ENCODE results near the gene C16orf92.
A peak's percentile ranks its signal among the peaks of the same experiment; 100 is the strongest.

The C16orf92 gene

DNA sequence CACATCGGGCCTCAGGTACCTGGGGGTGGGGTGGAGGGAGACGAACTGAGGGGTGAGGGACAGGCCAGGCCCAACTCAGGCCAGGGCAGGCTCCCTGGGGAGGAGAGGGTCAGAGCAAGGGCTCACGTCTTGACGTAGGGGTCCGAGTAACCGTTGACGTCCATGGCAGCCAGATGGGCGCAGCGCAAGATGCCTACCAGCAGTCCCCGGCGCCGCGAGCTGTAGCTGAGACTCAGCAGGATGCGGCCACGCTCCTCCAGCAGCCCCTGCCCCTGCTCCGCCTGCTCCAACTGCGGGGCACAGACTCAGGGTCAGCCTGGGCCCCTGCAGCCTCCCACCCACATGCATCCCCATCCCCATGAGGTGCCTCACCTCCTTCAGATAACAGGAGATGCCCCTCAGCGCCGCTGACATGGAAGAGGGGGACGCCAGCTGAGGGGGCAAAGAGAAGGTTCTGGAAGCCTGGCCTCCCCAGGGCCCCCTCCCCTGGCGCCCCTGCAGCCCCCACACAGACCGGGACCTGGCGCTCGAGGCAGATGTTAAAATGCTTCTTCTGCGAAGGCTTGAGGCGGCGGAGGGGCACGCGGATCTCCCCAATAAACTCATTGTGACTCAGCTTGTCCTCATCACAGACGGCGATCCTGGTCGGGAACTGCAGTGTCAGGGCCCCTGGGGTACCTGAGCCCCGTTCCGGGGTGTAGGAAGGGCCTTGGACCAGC lies 16.2 kb upstream of the C16orf92 start:
- TF ChIP-seq CTCF (conservative IDR thresholded peaks at IDR 0.05; ENCODE audit: low read depth, low read length), result no peak
- DNase-seq (ENCODE audit: low read depth), result no peak
- H3K4me3 ChIP-seq (ENCODE audit: low read length), result no peak overlapping the region

DNA sequence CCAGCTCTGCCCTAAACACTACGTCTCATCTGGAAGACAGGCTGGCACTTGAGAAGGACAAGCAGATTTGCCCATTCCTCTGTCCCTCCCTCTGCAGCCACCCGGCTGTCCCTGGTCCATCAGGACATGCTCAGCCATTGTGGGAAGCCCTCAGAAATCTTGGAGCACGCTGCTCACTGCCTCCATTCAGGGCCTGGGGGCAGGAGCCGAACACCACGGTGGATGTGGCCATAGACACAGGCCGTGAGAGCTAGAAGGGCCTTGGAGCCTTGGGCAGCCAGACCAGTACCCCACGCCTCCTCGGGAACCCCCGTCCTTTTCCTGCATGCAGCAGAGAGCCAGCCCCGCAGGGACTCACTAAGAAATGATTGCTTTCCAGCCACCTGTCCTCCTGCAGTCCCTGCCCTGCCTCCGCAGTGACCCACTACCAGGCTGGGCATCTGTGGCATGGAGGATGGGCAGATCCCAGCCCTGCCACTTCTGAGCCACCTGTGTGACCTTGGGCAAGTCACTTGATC lies 15.6 kb upstream of the C16orf92 start:
- no peak for DNase-seq (ENCODE audit: low read depth)
- no peak for TF ChIP-seq CTCF (conservative IDR thresholded peaks at IDR 0.05; ENCODE audit: low read depth, low read length)
- H3K4me3 ChIP-seq (ENCODE audit: low read length), result no peak overlapping the region

DNA sequence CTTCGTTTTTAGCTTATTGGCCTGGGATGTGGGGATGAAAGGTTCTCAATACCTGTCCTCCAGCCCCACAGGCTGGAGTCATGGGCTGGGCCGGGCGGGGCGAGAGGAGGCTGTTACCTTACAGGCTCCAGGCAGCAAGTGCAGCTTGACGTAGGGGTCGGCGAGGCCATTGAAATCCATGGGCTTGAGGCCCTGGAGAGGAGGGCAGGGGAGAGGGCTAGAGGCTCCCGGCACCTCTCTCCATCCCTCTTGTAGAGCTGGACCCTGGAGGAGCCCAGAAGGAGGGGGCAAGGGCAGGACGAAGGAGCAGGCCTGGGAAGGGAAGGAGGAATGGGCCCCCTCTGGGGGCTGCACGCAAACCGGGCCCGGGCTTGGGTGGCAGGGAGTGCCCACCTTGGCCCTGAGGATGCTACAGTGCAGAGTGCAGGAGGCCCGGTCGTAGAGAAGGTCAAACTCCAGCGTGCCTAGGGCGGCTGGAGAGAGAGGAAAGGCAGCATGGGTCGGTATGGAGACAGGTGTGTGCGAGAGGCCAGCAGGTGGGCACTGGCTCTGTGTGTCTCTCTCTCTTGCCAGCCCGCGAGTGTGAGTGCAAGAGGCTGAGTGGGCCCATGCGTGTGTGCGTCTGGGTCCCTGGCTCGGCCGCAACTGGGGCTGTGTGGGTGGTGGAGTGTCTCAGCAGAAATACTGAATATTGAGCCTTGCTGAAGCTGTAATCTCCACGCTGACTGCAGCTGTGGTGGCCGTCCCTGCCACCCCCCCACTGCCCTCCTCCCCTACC lies 13.7 kb upstream of the C16orf92 start:
- no peak overlapping the region for H3K4me3 ChIP-seq (ENCODE audit: low read length)
- TF ChIP-seq CTCF (conservative IDR thresholded peaks at IDR 0.05; ENCODE audit: low read depth, low read length), result no peak
- DNase-seq (ENCODE audit: low read depth), result no peak

DNA sequence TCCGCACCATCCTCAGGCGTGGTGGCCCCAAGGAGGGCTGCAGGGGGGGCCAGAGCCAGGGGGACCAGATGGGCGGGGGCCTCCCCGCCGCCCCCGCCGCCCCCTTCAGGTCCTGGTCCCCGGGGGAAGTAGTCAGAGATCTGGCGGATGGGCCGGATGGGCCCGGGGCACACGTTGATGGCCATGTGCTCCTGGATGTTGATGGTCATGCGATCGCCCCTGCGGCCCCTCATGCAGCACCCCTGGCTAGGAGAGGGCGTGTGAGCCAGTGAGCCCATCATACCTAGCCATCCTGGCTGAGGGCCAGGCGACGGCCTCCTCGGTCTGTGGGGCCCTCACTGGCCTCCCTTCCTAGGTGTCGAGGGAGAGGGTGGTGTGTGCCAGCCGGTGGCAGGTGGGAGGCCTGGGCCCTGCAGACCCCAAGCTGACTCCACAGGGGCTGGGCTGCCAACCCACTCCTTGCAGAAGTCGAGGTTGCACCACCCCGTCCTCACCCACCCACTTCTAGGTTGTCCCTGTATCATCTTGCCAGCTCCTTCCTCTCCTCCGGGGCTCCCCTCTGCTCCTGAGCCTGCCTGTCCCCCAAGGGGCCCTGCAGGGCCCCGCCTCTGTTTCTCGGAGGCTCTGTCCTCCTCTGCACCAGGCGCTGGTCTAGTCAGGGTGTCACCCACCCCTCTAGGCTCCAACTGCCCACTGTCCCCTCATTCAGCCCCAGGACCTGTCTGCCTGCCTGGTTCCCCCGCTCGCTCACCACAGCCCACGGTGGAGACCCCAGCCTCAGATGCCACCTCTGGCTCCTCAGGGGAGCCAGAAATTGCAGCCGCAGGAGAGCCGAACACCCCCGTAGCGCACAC lies 12.8 kb upstream of the C16orf92 start:
- peak overlapping the region; percentile 10 for H3K4me3 ChIP-seq (ENCODE audit: low read length)
- no peak for TF ChIP-seq CTCF (conservative IDR thresholded peaks at IDR 0.05; ENCODE audit: low read depth, low read length)
- no peak for DNase-seq (ENCODE audit: low read depth)

- TF ChIP-seq CTCF (conservative IDR thresholded peaks at IDR 0.05; ENCODE audit: low read depth, low read length), result no peak
- H3K4me3 ChIP-seq (ENCODE audit: low read length), result peak within 1 kb of the TSS; percentile 38
- DNase-seq (ENCODE audit: low read depth), result no peak
Measured at GRCh38 chr16:30010844-30011713, 11.9 kb upstream of the C16orf92 start, which contains the start of gene DOC2A. TSS of gene DOC2A (minus strand) at chr16:30011027. CDS start at chr16:30010222, 805 bp downstream.
